ENCODE results near the gene SCPEP1. TPM values are rescaled to one million over a fixed set of nuclear protein-coding genes. Genes with fewer than 3 reads are reported as not detected.

SCPEP1 gene
- total RNA-seq, 1 experiment from 2014 or later: 100 TPM

DNA sequence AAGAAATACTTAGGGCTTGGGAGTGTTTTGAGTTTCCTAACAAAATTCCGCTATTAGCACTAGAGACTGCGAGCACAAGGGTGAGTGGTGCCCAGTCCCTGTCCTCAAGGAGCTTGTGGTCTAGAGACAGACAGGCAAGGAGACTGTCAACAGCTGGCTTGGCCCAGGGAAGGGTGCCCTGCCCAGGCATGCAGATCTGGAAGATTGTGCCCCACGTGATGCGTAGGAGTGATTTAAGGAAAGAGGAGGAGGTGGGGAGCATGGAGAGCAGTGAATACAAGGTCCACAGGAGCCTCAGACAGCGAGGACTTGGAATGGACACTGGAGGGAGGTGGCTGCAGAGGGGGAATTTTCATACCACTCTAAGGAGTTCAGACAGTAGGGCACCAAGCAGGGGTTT is 25.0 kb downstream of the SCPEP1 start:
- no peak for DNase-seq (ENCODE audit: low spot score)

DNA sequence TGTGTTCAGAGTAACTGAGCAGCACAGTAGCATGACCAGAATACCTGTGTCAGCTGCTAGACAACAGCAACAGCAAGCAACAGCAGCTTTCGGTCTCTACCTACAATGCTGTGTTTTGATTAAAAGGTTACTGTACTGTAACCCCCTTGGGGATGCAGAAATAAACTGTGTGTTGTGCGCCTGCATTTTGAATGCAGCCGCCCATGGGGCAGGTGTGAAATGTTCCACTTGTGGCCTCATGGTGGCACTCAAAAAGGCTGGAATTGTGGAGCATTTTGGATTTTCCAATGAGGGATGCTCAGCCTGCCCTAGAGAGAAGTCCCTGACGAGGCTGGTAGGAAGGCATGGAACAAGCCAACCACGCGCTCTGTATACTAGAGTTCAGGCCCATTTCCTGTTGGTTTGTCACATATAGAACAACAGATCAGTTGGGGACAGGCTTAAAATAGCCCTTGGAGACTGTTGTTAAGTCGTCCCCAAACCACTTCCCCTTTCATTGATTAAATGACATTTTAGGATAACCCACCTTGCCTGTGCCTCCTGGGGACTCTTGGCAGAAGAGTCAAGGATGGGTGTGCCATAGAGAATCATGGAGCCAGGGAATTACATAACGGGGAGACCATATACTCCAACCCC is 27.1 kb downstream of the SCPEP1 start:
- no peak for DNase-seq (ENCODE audit: low spot score)

DNA sequence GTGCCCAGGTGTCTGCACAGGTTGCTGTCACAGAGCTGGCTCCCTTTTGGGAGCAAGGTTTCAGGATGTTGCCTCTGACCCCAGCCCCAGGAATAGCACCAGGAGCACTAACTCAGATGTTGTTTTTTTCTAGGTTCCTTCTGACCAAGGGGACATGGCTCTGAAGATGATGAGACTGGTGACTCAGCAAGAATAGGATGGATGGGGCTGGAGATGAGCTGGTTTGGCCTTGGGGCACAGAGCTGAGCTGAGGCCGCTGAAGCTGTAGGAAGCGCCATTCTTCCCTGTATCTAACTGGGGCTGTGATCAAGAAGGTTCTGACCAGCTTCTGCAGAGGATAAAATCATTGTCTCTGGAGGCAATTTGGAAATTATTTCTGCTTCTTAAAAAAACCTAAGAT is 28.1 kb downstream of the SCPEP1 start:
- DNase-seq (ENCODE audit: low spot score): no peak

DNA sequence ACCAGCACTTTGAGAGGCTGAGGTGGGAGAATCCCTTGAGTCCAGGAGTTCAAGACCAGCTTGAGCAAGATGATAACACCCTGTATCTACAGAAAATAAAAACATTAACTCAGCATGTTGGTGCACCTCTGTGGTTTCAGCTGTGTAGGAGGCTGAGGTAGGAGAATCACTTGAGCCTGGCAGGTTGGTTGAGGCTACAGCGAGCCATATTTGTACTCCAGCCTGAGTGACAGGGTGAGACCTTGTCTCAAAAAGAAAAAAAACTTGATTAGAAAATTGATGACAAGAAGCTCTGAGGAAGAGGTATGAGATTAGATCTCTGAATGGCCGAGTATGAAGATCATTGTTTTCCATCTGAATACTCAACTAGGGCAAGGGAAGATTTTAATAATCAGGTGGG is 31.0 kb downstream of the SCPEP1 start:
- DNase-seq (ENCODE audit: low spot score): no peak

DNA sequence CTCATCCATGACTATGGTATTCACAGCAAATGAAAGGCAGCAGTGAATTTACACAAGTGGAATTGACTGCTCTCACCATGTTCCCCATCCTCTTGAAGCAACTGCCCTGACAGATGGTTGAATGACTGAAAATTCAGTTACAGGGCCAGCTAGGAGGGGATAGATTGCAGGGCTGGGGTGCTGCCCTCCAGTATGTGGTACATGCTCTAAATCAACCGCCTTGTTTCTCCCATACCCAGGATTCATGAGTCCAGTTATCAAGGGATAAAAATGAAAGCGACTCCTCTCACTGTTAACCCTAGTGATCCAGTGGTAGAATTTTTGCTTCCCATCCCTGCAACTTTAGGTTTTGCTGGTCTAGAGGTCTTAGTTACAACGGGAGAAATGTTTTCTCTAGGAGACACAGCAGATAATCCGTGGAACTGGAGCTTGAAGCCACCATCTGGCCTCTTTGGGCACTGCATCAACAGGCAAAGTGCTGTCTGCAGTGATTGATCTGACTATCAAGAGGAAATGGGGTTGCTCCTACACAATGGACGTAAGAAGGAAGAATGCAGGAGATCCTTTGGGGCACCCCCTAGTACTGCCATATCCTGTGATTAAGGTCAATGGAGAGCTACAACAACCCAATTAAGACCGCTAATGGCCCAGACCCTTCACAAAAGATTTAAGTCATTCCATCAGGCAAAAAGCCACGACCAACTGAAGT is 32.0 kb downstream of the SCPEP1 start:
- peak; percentile 57 for DNase-seq (ENCODE audit: low spot score)

DNA sequence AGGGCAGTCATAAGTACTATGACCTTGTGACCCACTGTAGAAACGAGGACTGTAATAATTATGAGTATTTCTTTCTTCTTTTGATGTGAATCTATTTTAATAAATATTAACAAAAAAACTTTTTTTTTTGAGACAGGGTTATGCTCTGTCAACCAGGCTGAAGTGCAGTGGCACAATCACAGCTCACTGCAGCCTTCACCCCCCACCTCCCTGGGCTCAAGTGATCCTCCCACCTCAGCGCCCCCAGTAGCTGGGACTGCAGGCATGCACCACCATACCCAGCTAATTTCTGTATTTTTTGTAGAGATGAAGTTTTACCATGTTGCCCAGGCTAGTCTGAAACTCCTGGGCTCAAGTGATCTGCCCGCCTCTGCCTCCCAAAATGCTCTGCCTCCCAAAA is 32.6 kb downstream of the SCPEP1 start:
- no peak for DNase-seq (ENCODE audit: low spot score)

DNA sequence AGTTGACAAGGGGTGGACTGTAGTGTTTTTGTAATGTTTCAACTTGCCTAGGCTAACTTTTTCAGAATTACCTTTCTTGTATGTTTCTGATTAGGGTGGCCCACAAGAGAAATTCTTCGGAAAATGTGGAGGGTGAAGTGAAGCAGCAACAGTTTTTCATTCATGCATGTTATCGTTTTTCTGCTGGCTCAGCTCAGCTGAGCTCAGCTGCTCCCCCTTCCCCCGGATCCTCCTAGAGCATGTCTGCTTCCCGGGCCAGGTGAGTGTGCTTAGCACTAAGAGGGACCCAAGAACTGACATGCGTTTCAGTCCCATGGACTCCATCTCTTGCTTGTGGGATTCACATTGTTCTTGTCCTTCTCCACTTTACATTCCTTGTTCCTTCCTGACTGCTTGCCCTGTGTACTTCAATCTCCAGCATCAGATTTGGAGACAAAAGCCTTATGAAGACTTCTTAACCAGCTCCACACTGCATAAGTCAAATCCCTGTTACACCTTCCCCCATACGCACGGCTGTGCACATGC is 33.6 kb downstream of the SCPEP1 start:
- DNase-seq (ENCODE audit: low spot score): no peak

DNA sequence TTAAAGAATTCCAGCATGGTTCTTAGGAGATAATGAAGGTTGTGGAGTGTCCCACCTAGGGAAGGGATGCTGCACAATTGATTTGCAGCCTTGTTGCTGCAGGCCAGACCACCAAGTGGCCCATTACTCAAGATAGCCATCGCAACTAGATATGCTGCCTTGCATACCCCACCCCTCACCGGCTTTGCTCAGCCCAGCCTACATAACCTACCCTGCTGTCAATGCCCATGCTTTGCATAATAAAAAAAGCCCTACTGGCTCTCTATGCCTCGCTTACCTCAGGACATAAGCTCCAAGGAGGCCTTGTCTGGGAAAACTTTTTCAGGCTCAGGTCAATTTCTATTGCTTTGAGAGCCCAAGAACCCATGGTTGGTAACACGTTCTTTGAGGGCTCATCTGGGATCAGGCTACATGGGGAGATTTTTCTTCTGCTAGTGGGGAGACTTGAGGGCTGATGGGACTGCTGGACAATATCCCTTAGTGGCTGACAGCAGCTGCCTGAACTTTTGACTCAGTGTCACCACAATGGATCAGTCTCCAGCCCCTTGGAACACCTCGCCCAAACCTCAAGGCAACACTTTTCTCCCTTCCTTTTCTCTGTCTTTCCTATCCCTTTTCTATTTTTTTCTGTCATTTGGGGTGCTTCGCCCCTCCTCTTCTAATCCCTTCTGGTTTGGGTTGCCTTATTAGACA is 38.3 kb downstream of the SCPEP1 start:
- DNase-seq (ENCODE audit: low spot score): no peak

DNA sequence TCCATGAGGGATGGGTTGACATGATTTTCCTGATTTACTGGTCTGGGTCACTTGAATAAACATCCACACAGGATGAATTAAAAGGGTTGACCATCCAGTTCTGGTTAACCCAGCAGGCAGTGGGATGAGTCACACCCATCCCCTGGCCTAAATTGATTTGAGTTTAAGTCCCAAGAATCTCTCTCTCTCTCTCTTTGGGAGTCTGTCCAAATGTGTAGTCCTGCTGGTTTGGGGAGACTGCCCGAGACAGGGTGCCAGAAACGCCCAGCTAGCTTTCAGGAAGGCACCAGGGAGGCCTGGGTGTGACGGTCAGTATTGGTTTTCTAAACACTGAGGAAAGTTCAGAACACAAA is 38.8 kb downstream of the SCPEP1 start:
- DNase-seq (ENCODE audit: low spot score): peak; percentile 96

DNA sequence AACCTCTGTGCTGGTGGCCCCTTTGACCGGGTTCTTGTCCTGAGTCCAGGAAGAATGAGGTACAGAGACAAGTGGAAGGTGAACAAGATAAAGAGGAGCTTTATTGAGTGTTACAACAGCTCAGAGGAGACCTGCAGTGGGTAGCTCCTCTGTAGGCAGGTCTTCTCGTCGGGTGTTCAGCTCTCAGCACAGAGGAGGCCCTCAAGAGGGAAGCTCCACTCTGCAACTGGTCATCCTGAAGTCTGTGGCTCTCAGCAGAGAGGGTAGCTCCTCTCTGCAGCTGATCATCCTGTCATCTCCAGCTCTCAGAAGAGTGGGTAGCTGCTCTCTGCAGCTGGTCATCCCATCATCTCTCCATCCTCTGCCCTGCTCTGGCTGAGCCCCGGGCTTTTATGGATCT is 39.7 kb downstream of the SCPEP1 start:
- DNase-seq (ENCODE audit: low spot score): no peak

DNA sequence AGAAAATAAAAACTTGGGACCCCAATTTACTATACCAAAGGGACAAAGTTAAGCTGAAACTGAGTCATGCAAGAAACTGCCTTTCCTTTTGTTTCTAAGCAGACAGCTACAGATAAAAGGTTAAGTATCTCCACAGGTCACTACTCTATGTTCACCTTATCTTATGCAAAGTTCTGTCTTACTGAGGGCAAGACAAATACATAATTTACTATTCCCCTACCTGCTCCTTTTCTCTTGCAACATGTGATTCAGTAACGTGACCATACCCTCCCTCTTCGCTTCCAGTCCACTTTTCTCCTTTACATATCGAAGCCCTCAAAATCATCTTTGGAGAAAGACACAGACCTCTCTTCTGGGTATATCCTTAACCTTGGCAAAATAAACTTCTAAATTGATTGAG is 42.3 kb downstream of the SCPEP1 start:
- no peak for DNase-seq (ENCODE audit: low spot score)

DNA sequence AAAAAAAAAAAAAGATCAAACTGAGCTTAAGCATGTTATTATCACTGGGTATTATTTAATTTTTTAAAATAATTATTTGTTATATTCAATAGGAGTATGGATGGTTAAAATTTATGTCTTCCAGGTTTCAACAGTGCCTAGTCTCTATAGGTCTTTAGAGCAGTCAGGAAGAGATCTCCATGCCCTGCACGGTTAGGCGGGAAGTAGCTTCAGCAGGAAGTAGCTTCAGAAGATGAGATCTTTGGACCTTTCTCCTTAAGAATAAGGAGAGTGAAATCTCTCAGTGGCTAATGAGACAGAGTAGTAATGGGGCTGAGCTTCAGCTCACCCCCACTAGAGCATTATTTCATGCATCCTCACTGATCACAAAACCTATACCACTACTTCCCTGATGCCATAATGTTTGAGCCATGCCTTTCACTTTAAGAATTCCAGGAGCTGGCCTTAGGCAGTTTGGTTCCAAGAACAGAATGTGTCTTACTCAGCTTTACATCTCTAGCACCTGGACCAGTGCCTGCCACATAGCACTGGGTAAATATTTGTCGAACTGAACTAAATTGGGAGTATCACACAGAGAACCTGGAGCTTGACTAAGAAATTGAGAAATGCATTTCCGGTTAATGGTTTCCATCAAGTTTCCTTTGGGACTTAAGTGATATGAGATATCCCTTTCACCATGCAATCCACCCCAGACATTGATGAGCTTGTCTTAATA is 43.5 kb downstream of the SCPEP1 start:
- no peak for DNase-seq (ENCODE audit: low spot score)

DNA sequence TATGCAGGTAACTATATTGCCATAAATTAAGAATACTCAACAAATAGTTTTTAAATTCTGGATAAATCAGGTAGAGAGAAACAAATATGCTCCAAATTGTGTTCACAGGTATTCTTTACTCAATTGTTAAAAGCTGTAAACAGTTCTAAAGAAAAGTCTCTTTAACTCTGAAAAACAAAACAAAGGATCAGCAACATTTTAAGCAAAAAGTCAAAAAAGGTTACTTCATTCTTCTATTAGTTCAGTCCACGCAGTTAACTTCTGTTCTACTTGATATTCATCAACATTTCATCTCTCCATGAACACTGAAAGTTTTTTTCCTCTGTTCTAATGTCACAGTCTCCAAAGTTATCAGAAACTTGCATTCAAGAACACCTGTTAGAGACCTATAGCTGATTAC is 47.9 kb downstream of the SCPEP1 start:
- DNase-seq (ENCODE audit: low spot score): no peak

DNA sequence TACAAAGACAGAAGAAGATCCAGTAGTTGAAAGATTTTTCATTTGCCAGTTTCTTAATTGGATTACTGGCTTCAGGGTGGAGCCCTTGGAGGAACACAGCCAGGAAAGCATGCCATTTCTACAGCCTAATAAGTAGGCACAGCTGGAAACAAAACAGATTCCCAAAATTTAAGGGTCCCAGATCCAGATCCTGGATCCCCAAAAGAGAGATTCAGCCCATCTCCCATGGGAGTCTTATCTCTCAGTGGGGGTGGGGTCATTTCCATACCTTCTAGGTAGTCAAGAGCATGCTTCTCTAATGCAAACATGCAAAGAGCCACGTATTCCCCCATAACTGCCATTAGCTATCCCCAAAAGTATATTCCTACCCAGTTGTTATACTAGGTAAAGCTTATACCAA is 49.9 kb downstream of the SCPEP1 start:
- DNase-seq (ENCODE audit: low spot score): no peak

DNA sequence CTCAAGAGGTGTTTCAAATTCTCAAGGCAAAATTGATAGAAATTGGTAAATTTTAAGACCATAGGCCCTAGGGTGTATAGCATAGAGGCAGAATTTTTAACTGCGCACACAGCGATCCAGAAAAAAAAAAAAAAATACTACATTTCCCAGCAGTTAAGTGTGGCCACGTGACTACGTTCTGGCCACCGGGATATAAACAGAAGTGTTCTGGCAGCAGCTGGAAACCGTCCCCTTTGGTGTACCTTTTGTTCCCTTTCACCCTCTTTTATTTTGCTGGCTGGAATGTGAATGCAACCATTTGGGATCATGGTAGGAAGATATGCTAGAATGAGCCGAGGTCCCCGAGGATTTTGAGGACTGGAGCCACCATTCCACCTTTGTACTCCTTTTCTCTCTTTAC is 54.4 kb downstream of the SCPEP1 start:
- DNase-seq (ENCODE audit: low spot score): no peak

DNA sequence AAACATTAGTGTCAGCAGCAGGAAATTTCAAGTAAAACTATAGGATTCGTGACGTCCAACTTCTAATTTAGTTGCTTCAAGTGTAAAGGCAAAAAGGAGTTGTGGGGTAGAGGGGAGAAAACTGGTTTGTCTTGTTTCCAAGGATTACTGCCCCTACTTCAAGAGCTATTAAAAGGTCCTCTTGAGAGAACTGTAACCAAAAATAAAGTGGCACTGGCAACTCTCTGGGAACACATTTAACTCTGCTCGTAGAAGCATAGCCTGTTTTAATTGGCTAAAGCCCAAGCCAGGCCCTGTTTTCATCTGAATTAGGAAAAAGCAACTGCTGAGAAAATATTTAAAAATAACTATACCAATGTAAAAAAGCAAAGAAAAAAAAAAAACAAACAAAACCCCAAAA is 55.4 kb downstream of the SCPEP1 start:
- no peak for DNase-seq (ENCODE audit: low spot score)

DNA sequence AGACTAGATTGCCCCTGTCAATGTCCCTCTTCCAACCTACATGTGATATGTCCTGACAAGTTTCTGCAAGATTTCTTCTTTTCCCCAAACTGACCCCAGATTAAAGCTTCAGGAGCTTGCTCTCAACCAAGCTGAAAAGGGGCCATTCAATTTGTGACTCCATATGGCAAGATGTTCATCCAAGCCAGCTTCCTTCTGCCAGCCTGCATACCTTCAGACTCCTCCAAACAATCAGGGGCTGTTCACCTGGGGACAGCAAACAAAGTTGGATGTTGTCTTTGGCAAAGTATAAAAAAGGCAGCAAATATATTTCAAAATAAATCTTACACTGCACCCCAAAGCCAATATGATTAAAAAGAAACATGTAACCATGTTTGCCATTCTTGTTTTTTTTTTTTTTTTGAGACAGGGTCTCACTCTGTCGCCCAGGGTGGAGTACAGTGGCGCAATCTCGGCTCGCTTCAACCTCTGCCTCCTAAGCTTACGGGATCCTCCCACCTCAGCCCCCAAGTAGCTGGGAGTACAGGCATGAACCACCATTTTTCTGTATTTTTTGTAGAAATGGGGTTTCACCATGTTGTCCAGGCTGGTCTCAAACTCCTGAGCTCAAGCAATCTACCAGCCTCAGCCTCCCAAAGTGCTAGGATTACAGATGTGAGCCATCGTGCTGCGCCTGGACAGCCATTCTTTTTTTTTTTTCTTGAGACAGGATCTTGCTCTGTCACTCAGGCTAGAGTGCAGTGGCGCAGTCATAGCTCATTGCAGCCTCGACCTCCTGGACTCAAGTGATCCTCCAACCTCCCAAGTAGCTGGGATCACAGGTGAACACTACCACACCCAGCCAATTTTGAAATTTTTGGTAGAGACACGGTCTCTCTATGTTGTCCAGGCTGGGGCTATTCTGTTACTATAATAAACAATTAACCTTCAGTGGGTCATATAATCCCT is 57.1 kb downstream of the SCPEP1 start:
- DNase-seq (ENCODE audit: low spot score): no peak

DNA sequence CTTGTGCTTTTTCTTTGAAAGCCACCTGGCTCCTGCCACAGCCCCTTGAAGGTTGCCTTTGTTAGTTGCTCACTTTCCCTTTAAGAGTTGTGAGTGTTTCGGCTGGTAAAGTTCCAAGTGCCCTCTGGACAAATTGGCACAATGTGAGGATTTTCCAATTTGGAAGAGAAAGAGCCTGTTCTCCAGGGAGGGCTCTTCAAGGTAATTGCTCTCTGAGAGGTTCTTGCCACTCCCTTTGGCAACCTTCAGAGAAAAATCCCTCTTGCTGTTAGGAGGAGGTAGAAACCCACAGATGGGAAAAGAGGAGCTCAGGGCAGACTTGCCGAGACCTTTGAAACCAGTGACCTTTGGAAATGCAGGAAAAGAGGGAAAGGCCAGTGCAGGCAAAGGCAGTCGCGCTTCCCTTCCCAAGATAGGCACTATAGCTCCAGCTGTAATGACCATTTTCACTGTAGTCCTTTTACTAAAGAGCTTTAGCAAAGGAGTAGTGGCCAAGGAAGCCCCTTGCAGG is 58.1 kb downstream of the SCPEP1 start:
- DNase-seq (ENCODE audit: low spot score): no peak

DNA sequence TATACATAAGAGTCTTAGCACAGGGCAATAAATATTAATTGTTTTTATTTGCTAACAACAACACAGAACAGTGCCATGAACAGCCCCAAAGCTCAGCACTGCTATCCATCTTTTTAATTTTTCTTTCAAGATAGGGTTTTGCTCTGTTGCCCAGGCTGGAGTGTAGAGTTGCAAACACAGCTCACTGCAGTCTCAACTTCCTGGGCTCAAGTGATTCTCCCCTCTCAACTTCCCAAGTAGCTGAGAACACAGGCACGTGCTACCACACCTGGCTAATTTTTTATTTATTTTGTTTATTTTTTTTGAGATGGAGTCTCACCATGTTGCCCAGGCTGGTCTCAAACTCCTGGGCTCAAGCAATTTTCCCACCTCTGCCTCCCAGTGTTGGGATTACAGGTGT is 59.5 kb downstream of the SCPEP1 start:
- no peak for DNase-seq (ENCODE audit: low spot score)

DNA sequence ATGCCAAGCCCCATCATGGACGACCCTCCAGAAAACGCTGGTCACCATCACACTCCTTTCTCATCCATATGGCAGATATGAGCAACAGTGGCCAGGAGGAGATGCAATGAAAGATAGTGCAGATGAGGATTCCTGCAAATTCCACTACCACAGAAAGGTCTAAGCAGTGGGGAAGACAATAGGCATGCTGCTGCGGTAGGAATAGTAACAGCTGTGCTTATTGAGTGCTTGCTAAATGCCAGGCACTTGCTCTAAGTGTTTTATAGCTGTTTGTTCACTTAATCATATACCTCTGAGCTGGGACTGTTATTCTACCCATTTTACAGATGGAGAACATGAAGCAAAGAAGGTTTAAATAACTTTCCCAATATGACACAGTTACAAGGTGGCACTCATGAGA is 60.6 kb downstream of the SCPEP1 start:
- no peak for DNase-seq (ENCODE audit: low spot score)

DNA sequence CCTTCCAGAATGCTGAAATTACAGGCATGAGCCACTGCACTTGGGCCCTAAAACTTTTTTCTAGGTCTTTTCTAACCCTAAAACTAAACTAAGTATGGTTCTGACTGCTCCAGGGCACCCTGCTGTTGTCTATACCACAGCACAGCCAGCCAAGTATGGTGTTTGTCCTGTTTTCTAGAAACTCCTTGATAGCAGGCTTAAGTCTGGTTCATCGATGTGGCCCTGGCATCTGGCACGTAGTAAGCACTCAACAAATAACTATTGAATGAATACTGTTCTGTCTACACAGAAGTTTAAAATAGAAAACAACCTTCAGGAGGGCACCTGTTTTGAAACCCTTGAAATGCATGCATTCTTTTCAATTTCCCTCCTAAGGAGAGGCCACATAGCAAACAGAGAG is 62.6 kb downstream of the SCPEP1 start:
- DNase-seq (ENCODE audit: low spot score): no peak

Measured in A172 (cell line).